Lower leg skin (tissue), 4 donors: ENCODE results near the gene MACF1. TPM values are rescaled to one million over a fixed set of nuclear protein-coding genes. Genes with fewer than 3 reads are reported as not detected.

Experiments used
- DNase-seq, 2 donors: peaks; one replicate each; pipeline ENCODE4 v3.0.0-alpha.2; 2019; ENCODE audit warnings: low spot score in 2 of 2
- H3K4me3 ChIP-seq: fragments of 200-600 bp; sonication (generic); 2 replicates; pipeline ENCODE4 v1.5.1; 2017; ENCODE audit warnings: mild to moderate bottlenecking, low read depth; ENCODE audit not compliant: poor library complexity, severe bottlenecking
- POLR2A ChIP-seq, 2 donors: fragments of 450-650 bp; IDR thresholded peaks; one replicate each; pipeline ENCODE4 v1.6.1; 2016 to 2017; ENCODE audit warnings: antibody characterized with exemption in 2 of 2, mild to moderate bottlenecking in 1 of 2, moderate library complexity in 1 of 2
- WGBS, 2 donors: methylation state at CpG; one replicate each; pipeline ENCODE4 v1.1.5; 2018; 5-methylcytosine and 5-hydroxymethylcytosine counted together
- intact Hi-C: fragments of 100-400 bp; cut with DNase I; formaldehyde crosslinking; loops from one replicate; pipeline ENCODE4 v1.15.0; 2023; ENCODE audit warnings: low total_unique reads
- total RNA-seq, 4 donors: library from RNA; depleted of rRNA; stranded (reverse); fragments of >200 nt; gene quantifications; one replicate each; pipeline ENCODE4 v1.1.0, GENCODE V29; 2016
- TF ChIP-seq, protein P1 (sequence below), 3 donors: fragments of 450-650 bp; IDR thresholded peaks; one replicate each; pipeline ENCODE4 v1.5.1; 2016; ENCODE audit warnings: antibody characterized with exemption in 3 of 3, mild to moderate bottlenecking in 3 of 3, moderate library complexity in 2 of 3

The MACF1 gene
- total RNA-seq, 4 donors from 2014 or later: 427 to 686 (median 463) TPM

DNA sequence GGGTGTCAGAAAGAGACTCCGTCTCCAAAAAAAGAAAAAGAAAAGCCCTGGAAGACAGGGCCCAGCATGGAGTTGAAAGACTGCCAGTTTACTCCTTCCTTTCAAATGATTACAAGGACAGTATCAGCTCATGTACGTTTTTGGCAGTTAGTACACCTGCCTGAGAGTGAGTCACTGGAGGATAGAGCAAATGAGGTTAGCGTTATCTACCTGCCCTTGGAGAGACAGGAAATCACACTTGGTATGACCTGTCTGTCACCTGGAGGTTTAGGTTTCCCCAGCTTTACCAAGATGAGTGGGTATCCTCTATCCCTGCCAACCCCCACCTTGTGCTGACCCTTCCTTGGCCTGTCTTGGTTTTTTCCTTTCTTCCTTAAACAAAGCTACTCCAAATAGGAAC, 190.1 kb downstream of the MACF1 start:
- no peak for DNase-seq
- intact Hi-C loops: no loop called here
- H3K4me3 ChIP-seq: no peak overlapping the region
- no peak for TF ChIP-seq POLR2A (IDR thresholded peaks at IDR 0.05)
- TF ChIP-seq, protein P1, sequence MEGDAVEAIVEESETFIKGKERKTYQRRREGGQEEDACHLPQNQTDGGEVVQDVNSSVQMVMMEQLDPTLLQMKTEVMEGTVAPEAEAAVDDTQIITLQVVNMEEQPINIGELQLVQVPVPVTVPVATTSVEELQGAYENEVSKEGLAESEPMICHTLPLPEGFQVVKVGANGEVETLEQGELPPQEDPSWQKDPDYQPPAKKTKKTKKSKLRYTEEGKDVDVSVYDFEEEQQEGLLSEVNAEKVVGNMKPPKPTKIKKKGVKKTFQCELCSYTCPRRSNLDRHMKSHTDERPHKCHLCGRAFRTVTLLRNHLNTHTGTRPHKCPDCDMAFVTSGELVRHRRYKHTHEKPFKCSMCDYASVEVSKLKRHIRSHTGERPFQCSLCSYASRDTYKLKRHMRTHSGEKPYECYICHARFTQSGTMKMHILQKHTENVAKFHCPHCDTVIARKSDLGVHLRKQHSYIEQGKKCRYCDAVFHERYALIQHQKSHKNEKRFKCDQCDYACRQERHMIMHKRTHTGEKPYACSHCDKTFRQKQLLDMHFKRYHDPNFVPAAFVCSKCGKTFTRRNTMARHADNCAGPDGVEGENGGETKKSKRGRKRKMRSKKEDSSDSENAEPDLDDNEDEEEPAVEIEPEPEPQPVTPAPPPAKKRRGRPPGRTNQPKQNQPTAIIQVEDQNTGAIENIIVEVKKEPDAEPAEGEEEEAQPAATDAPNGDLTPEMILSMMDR (IDR thresholded peaks at IDR 0.05): no peak
- WGBS, 2 donors: 17 to 22% methylated on average over 3 of the region's 3 CpGs

DNA sequence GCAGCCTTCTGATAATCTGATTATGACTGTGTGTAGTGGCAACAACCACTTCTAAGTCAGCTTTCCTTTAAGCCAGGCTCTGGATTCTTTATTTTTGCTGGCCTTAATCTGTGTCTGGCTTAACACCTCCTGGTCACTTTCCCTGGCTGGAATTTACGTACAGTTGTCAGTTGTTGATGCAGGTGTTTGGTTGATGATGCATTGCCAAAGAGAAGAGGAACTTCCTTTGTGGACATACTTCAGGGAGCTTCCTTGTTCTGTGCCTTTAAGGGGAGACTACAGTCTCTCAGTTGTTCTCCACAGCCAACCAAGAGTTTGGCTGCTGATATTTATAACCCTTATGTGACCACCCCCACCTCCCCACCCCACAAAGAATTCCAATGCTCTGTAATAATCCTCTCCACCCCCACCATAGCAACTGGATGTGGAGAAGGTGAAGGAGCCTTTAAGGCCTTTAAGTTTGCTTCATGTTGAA, 190.9 kb downstream of the MACF1 start:
- no peak for DNase-seq
- H3K4me3 ChIP-seq: no peak overlapping the region
- intact Hi-C loops: no loop called here
- TF ChIP-seq POLR2A (IDR thresholded peaks at IDR 0.05): no peak
- TF ChIP-seq, protein P1 (IDR thresholded peaks at IDR 0.05): no peak
- WGBS, 2 donors: 36 to 37% methylated on average over 1 of the region's 1 CpG

DNA sequence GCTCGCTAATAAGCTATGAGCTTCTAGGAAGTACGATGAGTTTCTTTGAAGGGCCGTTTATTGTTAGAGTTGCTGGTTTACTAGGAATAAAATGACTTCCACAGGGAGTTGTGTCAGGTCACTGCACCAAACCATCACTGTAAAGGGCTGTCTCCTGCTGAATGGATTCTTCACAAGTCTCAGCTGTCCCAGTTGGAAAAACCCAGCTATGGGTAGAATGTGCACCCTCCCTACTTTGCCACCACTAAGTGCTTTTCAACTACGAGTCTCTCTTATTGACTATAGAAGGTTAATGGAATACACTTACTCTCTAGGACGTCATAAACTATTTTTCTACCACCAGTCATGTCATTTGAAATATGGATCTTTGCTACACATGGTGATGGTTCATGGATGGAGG, 192.2 kb downstream of the MACF1 start:
- 82 to 85% methylated on average over 5 of the region's 5 CpGs for WGBS, 2 donors

DNA sequence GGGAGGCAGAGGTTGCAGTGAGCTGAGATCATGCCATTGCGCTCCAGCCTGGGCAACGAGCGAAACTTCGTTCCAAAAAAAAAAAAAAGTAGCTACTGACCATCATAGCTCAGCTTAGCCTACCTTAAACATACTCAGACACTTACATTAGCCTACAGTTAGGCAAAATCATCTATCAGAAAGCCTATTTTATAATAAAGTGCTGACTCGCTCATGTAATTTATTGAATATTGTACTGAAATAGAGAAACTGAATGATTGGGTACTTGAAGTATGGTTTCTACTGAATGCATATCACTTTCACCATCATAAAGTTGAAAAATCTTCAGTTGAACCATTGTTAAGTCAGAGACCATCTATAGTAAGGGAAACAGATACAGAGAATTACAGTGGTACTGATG, 193.0 kb downstream of the MACF1 start:
- intact Hi-C loops: no loop called here
- no peak for DNase-seq
- TF ChIP-seq POLR2A (IDR thresholded peaks at IDR 0.05): no peak
- TF ChIP-seq, protein P1 (IDR thresholded peaks at IDR 0.05): no peak
- no peak overlapping the region for H3K4me3 ChIP-seq
- WGBS, 2 donors: 89 to 96% methylated on average over 5 of the region's 5 CpGs

More for the DNA sequence above, 192.2 kb downstream of the MACF1 start:
- H3K4me3 ChIP-seq: no peak overlapping the region
- intact Hi-C loops: no loop called here
- no peak for DNase-seq
- TF ChIP-seq, protein P1 (IDR thresholded peaks at IDR 0.05): no peak
- TF ChIP-seq POLR2A (IDR thresholded peaks at IDR 0.05): no peak

DNA sequence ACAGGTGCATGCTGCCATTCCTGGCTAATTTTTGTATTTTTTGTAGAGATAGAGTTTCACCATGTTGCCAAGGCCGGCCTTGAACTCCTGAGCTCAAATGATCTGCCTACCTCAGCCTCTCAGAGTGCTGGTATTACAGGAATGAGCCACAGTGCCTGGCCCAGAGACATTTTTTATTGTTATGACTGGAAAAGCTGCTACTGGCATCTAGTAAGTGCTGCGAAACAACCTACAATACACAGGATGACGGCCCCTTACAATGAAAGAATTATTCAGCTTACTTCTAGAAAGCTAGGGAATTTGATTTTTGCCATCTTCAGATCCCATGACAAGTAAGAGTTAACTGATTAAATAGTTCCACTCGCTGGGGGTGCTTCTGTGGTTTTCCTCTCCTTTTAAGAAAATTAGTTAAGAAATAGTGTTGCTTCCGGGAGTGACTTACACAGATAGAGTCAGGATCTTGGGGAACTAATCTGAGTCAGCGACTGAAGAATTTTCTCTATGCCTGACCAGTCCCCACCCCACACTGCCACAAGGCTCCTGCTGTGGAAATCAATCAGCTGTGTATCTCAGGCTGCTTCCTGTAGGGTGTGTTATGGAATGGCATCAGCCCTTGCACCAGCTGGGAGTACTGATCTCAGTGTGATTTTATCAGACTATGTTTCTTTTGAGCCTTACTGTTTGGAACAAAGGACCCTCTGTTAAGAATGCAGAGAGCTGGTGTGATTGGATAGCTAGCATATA, 194.0 kb downstream of the MACF1 start:
- H3K4me3 ChIP-seq: no peak overlapping the region
- intact Hi-C loops: no loop called here
- peak; percentile 78 to 90 for DNase-seq
- TF ChIP-seq POLR2A (IDR thresholded peaks at IDR 0.05): no peak
- TF ChIP-seq, protein P1 (IDR thresholded peaks at IDR 0.05): no peak
- 40 to 48% methylated on average over 6 of the region's 6 CpGs for WGBS, 2 donors
